ENCODE data around the gene NDUFAF8.
A peak's percentile ranks its signal among the peaks of the same experiment; 100 is the strongest.

The NDUFAF8 gene

DNA sequence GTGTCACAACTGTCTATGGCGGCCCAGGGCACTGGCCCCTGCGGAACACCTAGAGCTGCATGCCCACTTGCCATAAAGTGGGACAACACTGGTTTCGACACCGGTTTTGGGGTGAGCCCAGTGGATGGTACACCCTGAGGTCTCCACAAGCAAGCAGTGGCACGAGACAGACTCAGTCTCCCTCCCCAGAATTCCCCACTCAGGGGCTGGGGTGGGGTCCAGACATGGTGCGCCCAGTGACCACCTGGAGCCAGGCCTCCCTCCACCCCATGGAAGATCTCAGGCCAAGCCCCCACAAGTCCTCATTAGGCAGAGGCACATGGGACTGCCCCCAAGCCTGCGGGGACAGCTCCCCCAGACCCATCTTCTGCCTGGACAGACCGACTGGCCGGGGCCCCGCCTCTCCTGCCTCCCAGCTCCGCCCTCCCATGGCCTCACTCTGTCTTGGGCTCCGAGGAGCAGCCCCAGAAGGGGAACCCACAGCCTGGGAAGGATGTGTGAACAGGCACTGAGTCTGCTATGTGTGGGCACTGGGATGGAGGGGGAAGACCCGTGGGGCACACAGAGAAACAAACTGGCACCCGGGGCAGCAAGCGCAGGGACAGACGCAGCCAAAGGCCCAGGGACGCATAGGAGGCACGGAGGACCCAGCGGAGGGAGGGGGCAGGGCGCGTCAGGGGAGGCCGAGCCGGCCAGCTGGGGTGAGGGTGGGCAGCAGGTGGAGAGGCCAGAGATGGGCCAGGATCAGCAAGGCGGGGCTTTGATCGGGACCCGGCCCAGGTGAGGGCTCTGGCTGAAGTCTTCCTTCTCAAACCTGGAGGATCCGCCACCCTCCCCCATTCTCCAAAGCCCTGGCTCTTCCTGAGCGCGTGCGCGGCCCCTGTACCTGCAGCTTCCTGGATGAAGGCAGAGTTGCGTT is 3.0 kb upstream of the NDUFAF8 start:
- no peak overlapping the region for H3K4me3 ChIP-seq (ENCODE audit: low read depth, low read length)
- TF ChIP-seq, protein P1, sequence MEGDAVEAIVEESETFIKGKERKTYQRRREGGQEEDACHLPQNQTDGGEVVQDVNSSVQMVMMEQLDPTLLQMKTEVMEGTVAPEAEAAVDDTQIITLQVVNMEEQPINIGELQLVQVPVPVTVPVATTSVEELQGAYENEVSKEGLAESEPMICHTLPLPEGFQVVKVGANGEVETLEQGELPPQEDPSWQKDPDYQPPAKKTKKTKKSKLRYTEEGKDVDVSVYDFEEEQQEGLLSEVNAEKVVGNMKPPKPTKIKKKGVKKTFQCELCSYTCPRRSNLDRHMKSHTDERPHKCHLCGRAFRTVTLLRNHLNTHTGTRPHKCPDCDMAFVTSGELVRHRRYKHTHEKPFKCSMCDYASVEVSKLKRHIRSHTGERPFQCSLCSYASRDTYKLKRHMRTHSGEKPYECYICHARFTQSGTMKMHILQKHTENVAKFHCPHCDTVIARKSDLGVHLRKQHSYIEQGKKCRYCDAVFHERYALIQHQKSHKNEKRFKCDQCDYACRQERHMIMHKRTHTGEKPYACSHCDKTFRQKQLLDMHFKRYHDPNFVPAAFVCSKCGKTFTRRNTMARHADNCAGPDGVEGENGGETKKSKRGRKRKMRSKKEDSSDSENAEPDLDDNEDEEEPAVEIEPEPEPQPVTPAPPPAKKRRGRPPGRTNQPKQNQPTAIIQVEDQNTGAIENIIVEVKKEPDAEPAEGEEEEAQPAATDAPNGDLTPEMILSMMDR (IDR thresholded peaks at IDR 0.05; ENCODE audit: borderline replicate concordance, insufficient read depth, low read depth, low read length), result no peak

DNA sequence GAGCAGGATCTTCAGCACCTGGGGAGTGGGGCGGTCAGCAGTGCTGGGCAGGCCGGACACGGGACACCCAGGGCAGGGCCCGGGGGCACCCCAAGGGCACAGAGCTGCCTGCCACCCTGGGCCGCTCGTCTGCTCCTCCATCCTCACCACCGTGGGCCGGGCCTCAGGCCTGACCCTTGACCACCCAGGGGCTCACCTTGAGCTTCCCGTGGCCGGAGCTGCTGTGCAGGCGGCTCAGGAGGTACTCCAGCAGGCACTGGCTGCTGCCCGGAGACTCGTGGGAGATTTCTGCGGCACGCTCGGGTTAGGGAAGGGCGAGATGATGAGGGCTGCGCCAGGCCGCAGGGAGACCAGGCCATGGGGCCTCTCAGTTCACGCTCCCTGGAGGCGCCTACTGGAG is 2.3 kb upstream of the NDUFAF8 start:
- H3K4me3 ChIP-seq (ENCODE audit: low read depth, low read length), result no peak overlapping the region
- TF ChIP-seq, protein P1 (IDR thresholded peaks at IDR 0.05; ENCODE audit: borderline replicate concordance, insufficient read depth, low read depth, low read length), result no peak

DNA sequence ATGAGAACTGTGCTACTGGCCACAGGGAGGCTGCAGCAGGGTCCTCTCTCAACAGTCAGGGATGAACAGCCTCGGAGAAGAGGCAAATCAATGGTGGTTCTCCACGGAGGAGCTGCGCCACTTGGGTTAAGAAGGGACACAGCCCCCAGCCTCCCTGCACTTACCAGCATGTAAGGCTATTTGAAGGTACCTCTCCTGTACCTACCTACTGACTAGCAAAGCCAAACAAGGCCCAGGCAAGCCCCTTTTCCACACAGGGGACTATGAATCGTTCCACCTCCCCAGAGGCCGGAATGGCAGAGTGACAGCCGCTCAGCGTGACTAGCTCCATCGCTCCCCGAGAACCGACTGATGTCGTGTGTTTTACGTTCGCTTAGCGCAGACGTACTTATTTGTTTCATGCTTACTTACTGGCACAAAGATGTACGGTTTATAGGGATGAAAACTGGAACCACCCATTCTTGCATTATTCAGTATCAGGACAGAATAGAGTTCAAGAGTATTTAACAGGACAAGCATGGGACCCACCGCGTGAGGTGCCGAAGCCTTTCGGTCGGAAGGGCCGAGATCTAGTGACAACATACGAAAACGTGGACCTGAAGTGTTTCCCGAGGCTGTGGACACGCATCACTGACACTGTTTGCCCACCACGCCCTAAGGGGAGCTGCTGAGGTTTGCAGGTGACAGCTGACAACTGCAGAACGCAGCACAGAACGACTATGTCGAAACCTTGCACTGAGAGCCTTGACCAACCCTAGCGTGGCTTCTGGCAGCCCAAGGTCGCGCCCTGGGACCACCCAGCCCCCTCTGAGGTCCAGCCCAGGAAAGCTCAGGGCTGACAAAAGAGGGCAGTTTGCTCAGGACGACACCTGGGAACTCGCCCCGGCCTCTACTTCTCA is 1.3 kb upstream of the NDUFAF8 start:
- TF ChIP-seq, protein P1 (IDR thresholded peaks at IDR 0.05; ENCODE audit: borderline replicate concordance, insufficient read depth, low read depth, low read length), result no peak

DNA sequence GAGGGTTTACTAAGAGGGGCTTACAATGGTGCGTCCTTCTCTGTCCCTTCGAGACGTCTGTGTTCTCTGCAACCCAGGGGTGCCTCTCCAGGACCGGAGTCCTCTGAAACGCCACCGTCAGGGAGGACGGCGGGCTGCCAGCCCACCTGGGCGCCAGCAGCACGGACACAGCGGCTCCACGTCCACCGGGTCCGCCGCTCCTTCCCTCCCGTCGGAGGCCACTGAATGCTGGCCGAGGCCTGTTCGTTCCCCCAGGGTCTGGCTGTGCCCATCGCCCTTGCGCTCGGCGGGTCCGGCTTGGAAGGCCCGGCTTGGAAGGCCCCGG is 666 bp upstream of the NDUFAF8 start:
- TF ChIP-seq, protein P1 (IDR thresholded peaks at IDR 0.05; ENCODE audit: borderline replicate concordance, insufficient read depth, low read depth, low read length), result no peak
- H3K4me3 ChIP-seq (ENCODE audit: low read depth, low read length), result peak overlapping the region; percentile 81

More for the DNA sequence above, 1.3 kb upstream of the NDUFAF8 start:
- H3K4me3 ChIP-seq (ENCODE audit: low read depth, low read length), result peak overlapping the region; percentile 81

DNA sequence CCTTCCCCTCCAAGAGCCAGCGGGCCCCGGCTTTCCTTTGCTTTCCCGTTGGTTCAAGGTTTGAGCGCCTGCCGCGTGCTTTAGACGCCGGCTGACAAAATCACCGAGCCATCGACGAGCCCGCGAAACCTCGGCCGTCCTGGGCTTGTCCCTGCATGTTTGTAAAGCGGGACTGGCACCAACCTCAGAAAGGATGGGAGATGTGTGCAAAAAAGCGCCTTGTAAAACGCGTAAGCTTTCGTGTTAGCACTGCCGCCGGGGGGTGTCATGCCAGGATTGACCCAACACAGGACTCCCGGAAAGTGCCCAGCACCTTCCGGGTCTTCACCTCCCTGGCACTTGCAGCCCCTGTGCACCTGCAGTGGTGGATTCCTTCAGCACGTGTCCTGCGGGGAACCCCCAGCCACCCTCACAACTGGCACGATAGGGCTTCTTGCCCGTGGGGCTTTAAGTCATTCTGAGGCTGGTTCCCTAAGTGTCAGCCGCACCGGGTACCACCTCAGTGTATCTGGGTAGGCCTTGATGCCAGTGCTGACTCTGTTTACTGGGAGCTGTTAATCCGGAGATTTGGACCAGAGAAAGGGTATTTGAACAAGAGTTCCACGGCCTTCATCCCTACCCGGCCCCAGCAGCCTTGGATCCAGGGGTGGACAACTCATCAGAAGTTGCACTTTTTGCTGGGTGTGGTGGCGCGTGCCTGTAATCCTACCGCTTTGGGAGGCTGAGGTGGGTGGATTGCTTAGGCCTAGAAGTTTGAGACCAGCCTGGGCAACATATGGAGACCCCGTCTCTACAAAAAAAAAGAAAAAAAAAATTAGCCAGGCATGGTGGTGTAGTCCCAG is 817 bp downstream of the NDUFAF8 start:
- TF ChIP-seq, protein P1 (IDR thresholded peaks at IDR 0.05; ENCODE audit: borderline replicate concordance, insufficient read depth, low read depth, low read length), result no peak
- peak overlapping the region; percentile 74 for H3K4me3 ChIP-seq (ENCODE audit: low read depth, low read length)

DNA sequence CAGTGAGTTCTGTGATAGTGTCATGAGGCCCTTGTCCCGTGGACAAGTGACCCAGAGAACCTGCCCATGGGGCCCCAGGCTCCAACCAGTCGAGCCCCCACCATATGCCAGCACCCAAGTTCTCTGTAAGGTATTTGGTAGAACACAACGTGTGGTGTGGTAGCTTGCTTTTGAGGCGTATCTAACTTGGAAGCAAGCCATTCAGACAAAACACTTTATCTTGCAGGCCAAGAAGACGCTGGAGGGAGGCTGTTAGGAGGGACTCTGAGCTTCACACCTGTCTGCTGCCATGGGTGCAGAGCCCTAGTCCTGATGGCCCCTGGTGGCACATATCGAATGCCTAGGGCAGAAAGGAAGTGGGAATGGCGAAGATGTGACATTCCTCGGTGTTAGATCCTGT is 1.6 kb downstream of the NDUFAF8 start:
- no peak overlapping the region for H3K4me3 ChIP-seq (ENCODE audit: low read depth, low read length)
- TF ChIP-seq, protein P1 (IDR thresholded peaks at IDR 0.05; ENCODE audit: borderline replicate concordance, insufficient read depth, low read depth, low read length), result no peak
